Brain microvascular endothelial cell (primary cell): ENCODE data around the gene COL23A1.

ENCODE experiments used
- DNase-seq: peaks from one replicate; pipeline ENCODE4 v3.0.0-alpha.2; 2020
- H3K27ac ChIP-seq: fragments of 250-450 bp; sonication (Bioruptor Pico); 2 replicates; pipeline ENCODE4 v1.5.1; 2020; ENCODE audit warnings: mild to moderate bottlenecking, moderate library complexity
- H3K27me3 ChIP-seq: fragments of 250-450 bp; sonication (Bioruptor Pico); replicated peaks from 2 replicates; pipeline ENCODE4 v1.5.1; 2020; ENCODE audit warnings: mild to moderate bottlenecking
- H3K36me3 ChIP-seq: fragments of 250-450 bp; sonication (Bioruptor Pico); replicated peaks from 2 replicates; pipeline ENCODE4 v1.5.1; 2020; ENCODE audit warnings: mild to moderate bottlenecking
- H3K4me3 ChIP-seq: 2 replicates; pipeline ENCODE4 v1.5.1; 2011; ENCODE audit warnings: low read depth, mild to moderate bottlenecking, control low read depth, low read length, moderate library complexity
- CTCF ChIP-seq: IDR thresholded peaks from 2 replicates; pipeline ENCODE4 v1.5.1; 2011; ENCODE audit warnings: low read depth, mild to moderate bottlenecking, moderate library complexity, low read length, control low read depth, inconsistent platforms; ENCODE audit errors: missing control alignments
- in situ Hi-C: cut with HindIII; loops from 2 replicates; pipeline ENCODE4 v1.10.0; 2017; ENCODE audit warnings: low sequenced_read_pairs, low pct_ligation_motif_present

The COL23A1 gene

GRCh38 chr5:178353461-178353860 is 236.7 kb downstream of the COL23A1 start:
- no peaks in the 10 kb centered on the region for H3K36me3 ChIP-seq
- no peak overlapping the region for H3K27ac ChIP-seq
- no peak for TF ChIP-seq CTCF
- DNase-seq = no peak
- H3K27me3 ChIP-seq = no peaks in the 10 kb centered on the region
- in situ Hi-C loops = no loop called here
- H3K4me3 ChIP-seq = no peak overlapping the region

- Histone ChIP-seq H3K4me3 (no peak overlapping the region), H3K27ac (no peak overlapping the region), H3K36me3 (no peaks in the 10 kb centered on the region), H3K27me3 (no peaks in the 10 kb centered on the region)
- in situ Hi-C loops = no loop called here
- no peak for TF ChIP-seq CTCF
- DNase-seq = no peak
Measured at GRCh38 chr5:178352035-178352349, 238.2 kb downstream of the COL23A1 start.

GRCh38 chr5:178351221-178352034 is 238.8 kb downstream of the COL23A1 start:
- Histone ChIP-seq H3K27ac (no peak overlapping the region), H3K4me3 (no peak overlapping the region), H3K36me3 (no peaks in the 10 kb centered on the region), H3K27me3 (no peaks in the 10 kb centered on the region)
- in situ Hi-C loops = no loop called here
- DNase-seq = no peak
- no peak for TF ChIP-seq CTCF

- no peak for DNase-seq
- TF ChIP-seq CTCF = no peak
- H3K36me3 ChIP-seq = no peaks in the 10 kb centered on the region
- H3K27ac ChIP-seq = no peak overlapping the region
- in situ Hi-C loops = no loop called here
- no peaks in the 10 kb centered on the region for H3K27me3 ChIP-seq
- no peak overlapping the region for H3K4me3 ChIP-seq
Measured at GRCh38 chr5:178350361-178351220, 239.6 kb downstream of the COL23A1 start.

GRCh38 chr5:178349625-178350353 is 240.4 kb downstream of the COL23A1 start:
- in situ Hi-C loops = no loop called here
- TF ChIP-seq CTCF = no peak
- no peak for DNase-seq
- H3K4me3 ChIP-seq = no peak overlapping the region
- no peak overlapping the region for H3K27ac ChIP-seq
- H3K27me3 ChIP-seq = no peaks in the 10 kb centered on the region
- no peaks in the 10 kb centered on the region for H3K36me3 ChIP-seq
